Activated B cell treated with CpG ODN at 0.5 μM for 24 hours (primary cell): ENCODE data around the gene DLG2. TPM values are rescaled to one million over a fixed set of nuclear protein-coding genes. Genes with fewer than 3 reads are reported as not detected.
A peak's percentile ranks its signal among the peaks of the same experiment; 100 is the strongest.

Experiments used
- ATAC-seq: fragments of 200-7000 bp; cut with Tn5 transposase; one replicate; pipeline ENCODE4 v1.10.0; 2021; ENCODE audit warnings: low read depth, mild to moderate bottlenecking, moderate library complexity
- CTCF ChIA-PET: fragments of 350-600 bp; sonication (Branson Sonifier 250); formaldehyde crosslinking; loops from one replicate; lab custom pipeline; 2021; ENCODE audit warnings: antibody characterized with exemption; lab: Charles Lee
- POLR2A ChIA-PET: fragments of 350-600 bp; sonication (Branson Sonifier 250); formaldehyde crosslinking; loops from one replicate; lab custom pipeline; 2021; ENCODE audit warnings: antibody characterized with exemption; lab: Charles Lee
- DNase-seq: peaks from one replicate; pipeline ENCODE4 v3.0.0; 2022
- H3K27ac Mint-ChIP-seq: one replicate; pipeline ENCODE4 v1.8.0; 2020; ENCODE audit warnings: mixed read lengths
- H3K27me3 Mint-ChIP-seq: one replicate; pipeline ENCODE4 v1.8.0; 2021; ENCODE audit warnings: mixed read lengths
- H3K36me3 Mint-ChIP-seq: one replicate; pipeline ENCODE4 v1.8.0; 2021; ENCODE audit warnings: low read depth, mixed read lengths
- H3K4me1 Mint-ChIP-seq: one replicate; pipeline ENCODE4 v1.8.0; 2021; ENCODE audit warnings: mixed read lengths
- H3K4me3 Mint-ChIP-seq: one replicate; pipeline ENCODE4 v1.8.0; 2020; ENCODE audit warnings: mild to moderate bottlenecking, mixed read lengths
- H3K9me3 Mint-ChIP-seq: one replicate; pipeline ENCODE4 v1.8.0; 2020; ENCODE audit warnings: mixed read lengths
- CTCF ChIP-seq: fragments of 200-600 bp; IDR thresholded peaks from one replicate; pipeline ENCODE4 v1.8.0; 2022; ENCODE audit warnings: antibody characterized with exemption, mild to moderate bottlenecking
- intact Hi-C: fragments of 100-400 bp; cut with micrococcal nuclease; formaldehyde crosslinking; loops from one replicate; pipeline ENCODE4 v1.15.1; 2024
- total RNA-seq: library from RNA; stranded (reverse); gene quantifications from 2 replicates; pipeline ENCODE4 v1.2.3, GENCODE V29; 2022

DLG2 gene
- total RNA-seq, 1 donor from 2014 or later = 2.7 TPM

DNA sequence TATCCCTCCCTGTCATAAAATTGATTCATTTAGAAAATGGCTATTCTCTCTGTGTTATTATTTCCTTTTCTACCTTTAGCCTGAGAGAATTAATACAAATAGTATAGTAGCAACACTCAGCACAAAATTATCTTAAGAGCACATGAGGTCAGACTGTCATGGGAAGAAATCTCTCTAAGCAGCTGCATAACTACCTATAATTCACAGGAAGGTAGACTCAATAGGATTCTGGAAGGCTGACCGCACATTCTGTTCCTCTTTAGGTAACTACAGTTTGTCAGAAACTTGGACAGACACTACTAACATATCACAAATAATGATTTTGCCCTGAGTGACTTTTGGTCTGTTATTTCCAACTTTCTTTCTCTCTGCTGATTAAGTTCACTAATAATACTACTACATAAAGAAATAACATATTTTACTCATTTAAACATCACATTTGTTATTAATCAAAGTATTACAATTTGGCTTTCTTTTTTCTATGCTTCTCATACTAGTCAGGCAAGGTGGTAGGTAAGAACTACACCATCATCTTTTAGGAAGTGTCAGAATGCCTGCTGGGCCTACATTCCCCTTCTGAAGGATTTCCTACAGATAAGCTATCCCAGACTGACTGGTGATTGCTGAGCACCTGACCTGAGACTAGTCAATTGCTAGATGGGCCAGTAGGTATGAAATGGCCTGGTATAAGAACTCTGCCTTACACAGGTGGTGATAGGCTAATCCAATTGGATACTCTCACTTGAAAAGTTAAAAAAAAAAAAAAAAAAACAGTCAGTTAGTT, 325.1 kb downstream of the DLG2 start:
- no peak for TF ChIP-seq CTCF
- no peaks in the 10 kb centered on the region for H3K4me1 Mint-ChIP-seq
- H3K27me3 Mint-ChIP-seq = no peaks in the 10 kb centered on the region
- H3K27ac Mint-ChIP-seq = no peak overlapping the region
- no peaks in the 10 kb centered on the region for H3K9me3 Mint-ChIP-seq
- H3K4me3 Mint-ChIP-seq = no peak overlapping the region
- CTCF ChIA-PET = no interaction called here
- no peak for ATAC-seq
- DNase-seq = no peak
- POLR2A ChIA-PET = no interaction called here
- no peaks in the 10 kb centered on the region for H3K36me3 Mint-ChIP-seq
- intact Hi-C loops = no loop called here

- no peak for ATAC-seq
- Mint-ChIP-seq H3K36me3 (no peaks in the 10 kb centered on the region), H3K9me3 (no peaks in the 10 kb centered on the region), H3K27me3 (no peaks in the 10 kb centered on the region), H3K27ac (no peak overlapping the region), H3K4me3 (no peak overlapping the region), H3K4me1 (peaks cover 7% of the 10 kb centered on the region)
- ChIA-PET CTCF (no interaction called here), POLR2A (no interaction called here)
- no peak for TF ChIP-seq CTCF
- no peak for DNase-seq
- intact Hi-C loops = no loop called here
Measured at GRCh38 chr11:85299258-85299942, 327.7 kb downstream of the DLG2 start.

DNA sequence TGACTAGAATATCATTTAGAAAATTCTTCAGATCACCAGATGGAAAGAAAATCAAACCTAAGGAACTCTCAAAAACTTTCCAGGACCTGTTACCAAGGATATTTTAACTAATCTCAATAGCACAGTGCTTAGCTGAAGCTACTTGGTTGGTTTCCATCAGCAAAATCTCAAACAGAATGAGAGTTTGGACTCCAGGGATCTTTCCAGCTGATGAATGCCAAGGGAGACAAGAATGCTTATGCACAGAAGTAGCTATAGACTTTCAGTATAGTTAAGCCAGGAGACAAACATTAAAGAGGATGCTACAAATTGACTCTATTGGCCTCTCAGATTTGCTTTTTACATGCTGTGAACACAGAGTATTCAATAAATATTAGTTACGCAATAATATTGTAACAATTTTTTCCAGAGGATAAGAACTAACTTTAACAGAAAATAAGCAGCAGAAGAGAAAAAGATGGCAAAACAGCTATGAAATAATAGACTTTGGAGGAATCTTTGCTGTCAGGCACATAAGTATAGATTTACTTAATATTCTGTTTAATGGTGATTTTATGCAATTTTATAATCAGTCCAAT, 331.4 kb downstream of the DLG2 start:
- no peak for DNase-seq
- intact Hi-C loops = no loop called here

GRCh38 chr11:85281550-85281949, 345.6 kb downstream of the DLG2 start:
- DNase-seq (no peak), ATAC-seq (peak; percentile 37)
- POLR2A ChIA-PET = no interaction called here
- Mint-ChIP-seq H3K36me3 (no peaks in the 10 kb centered on the region), H3K27me3 (no peaks in the 10 kb centered on the region), H3K9me3 (no peaks in the 10 kb centered on the region), H3K4me1 (peaks cover 6% of the 10 kb centered on the region), H3K27ac (no peak overlapping the region), H3K4me3 (no peak overlapping the region)
- intact Hi-C loops = no loop called here
- CTCF ChIA-PET = no interaction called here
- no peak for TF ChIP-seq CTCF

More for the DNA sequence above, 331.4 kb downstream of the DLG2 start:
- Mint-ChIP-seq H3K4me1 (peaks cover 7% of the 10 kb centered on the region), H3K9me3 (no peaks in the 10 kb centered on the region), H3K27ac (no peak overlapping the region), H3K4me3 (no peak overlapping the region), H3K27me3 (no peaks in the 10 kb centered on the region), H3K36me3 (no peaks in the 10 kb centered on the region)
- no peak for ATAC-seq
- CTCF ChIA-PET = no interaction called here
- POLR2A ChIA-PET = no interaction called here
- TF ChIP-seq CTCF = no peak

DNA sequence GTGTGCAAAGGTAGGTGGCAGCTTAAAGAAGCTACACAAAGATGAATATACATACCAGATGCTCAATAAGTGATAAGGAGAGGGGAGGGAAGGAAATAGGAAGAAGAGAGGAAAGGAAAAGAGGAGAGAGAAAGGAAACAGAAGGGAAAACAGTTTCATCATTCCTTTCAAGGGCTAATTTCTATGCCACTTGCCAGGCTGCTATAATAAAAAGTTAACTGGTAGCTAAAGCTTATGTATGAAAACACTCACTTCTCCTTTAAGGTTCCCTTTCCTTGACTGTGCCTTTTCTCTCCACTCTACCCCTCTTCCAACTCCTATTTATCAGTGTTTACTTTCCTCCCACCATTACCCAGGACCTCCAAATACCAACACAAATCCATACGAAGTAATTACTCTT, 347.9 kb downstream of the DLG2 start:
- no peak overlapping the region for H3K27ac Mint-ChIP-seq
- intact Hi-C loops = no loop called here
- no peak for ATAC-seq
- no peak for TF ChIP-seq CTCF
- no peaks in the 10 kb centered on the region for H3K9me3 Mint-ChIP-seq
- H3K27me3 Mint-ChIP-seq = no peaks in the 10 kb centered on the region
- ChIA-PET CTCF (no interaction called here), POLR2A (no interaction called here)
- no peaks in the 10 kb centered on the region for H3K36me3 Mint-ChIP-seq
- DNase-seq = no peak
- H3K4me1 Mint-ChIP-seq = peaks cover 6% of the 10 kb centered on the region
- no peak overlapping the region for H3K4me3 Mint-ChIP-seq
